ENCODE results near the gene COTL1. TPM values are rescaled to one million over a fixed set of nuclear protein-coding genes. Genes with fewer than 3 reads are reported as not detected.

COTL1 gene
- total and polyA plus RNA-seq, 9 of the 15 experiments (the other 6 are each of a cell fraction or from before 2014, with no cell fraction given) = 27.7 to 185 (median 72.5) TPM

DNA sequence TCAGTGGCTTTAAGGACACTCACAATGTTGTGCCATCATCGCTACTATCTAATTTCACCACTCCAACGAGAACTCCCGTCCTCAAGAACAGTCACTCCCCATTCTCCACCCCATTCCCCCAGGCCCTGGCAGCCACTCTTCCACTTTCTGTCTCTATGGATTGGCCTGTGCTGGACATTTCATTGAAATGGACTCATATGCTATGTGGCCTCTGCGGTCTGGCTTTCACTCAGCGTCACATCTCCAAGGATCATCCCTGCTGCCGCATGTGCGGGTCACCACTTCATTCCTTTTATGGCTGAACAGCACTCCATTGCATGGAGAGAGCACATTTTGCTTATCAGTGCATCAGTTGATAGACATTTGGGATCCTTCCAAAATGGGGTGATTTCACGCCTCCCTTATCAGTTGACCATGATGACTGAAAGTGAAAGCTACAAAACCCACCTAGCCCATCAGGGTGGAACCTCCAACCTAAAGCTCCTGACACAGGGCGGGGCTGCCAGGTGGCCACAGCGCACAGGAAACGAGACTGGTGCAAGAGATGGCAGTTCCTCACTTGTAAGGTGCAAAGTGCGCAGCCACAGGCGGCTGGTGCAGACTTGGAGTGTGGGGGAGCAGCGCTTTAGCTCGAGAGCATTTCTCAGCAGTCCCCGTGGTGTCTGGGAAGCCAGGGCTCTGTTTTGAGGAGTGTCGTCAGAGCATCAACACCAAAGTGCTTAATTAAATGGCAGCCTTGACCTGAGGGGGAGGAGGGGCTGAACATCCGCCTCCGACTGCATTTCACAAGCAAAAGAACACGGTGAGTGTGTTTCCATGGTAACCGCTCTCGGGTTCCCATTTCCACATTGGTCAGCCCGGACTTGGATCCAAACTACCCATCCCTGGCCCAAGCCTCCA, 23.8 kb downstream of the COTL1 start (continued):
- TF ChIP-seq, protein P1, sequence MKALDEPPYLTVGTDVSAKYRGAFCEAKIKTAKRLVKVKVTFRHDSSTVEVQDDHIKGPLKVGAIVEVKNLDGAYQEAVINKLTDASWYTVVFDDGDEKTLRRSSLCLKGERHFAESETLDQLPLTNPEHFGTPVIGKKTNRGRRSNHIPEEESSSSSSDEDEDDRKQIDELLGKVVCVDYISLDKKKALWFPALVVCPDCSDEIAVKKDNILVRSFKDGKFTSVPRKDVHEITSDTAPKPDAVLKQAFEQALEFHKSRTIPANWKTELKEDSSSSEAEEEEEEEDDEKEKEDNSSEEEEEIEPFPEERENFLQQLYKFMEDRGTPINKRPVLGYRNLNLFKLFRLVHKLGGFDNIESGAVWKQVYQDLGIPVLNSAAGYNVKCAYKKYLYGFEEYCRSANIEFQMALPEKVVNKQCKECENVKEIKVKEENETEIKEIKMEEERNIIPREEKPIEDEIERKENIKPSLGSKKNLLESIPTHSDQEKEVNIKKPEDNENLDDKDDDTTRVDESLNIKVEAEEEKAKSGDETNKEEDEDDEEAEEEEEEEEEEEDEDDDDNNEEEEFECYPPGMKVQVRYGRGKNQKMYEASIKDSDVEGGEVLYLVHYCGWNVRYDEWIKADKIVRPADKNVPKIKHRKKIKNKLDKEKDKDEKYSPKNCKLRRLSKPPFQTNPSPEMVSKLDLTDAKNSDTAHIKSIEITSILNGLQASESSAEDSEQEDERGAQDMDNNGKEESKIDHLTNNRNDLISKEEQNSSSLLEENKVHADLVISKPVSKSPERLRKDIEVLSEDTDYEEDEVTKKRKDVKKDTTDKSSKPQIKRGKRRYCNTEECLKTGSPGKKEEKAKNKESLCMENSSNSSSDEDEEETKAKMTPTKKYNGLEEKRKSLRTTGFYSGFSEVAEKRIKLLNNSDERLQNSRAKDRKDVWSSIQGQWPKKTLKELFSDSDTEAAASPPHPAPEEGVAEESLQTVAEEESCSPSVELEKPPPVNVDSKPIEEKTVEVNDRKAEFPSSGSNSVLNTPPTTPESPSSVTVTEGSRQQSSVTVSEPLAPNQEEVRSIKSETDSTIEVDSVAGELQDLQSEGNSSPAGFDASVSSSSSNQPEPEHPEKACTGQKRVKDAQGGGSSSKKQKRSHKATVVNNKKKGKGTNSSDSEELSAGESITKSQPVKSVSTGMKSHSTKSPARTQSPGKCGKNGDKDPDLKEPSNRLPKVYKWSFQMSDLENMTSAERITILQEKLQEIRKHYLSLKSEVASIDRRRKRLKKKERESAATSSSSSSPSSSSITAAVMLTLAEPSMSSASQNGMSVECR (CRISPR knock-in tag; IDR thresholded peaks at IDR 0.05) = peak; percentile 80; the same call in 1 of the 2 replicates
- TF ChIP-seq KDM5B (IDR thresholded peaks at IDR 0.05; ENCODE audit: insufficient replicate concordance, low read depth, low read length) (peak; percentile 20), BRD9 (IDR thresholded peaks at IDR 0.05; ENCODE audit: low read depth, partially characterized antibody) (peak; percentile 54), ILK (tag; IDR thresholded peaks at IDR 0.05; ENCODE audit: borderline replicate concordance, low read depth) (no peak), NCOA1 (IDR thresholded peaks at IDR 0.05; ENCODE audit: low read depth) (no peak; the same call in 1 of the 2 replicates), PHB (CRISPR knock-in tag; IDR thresholded peaks at IDR 0.05) (no peak), MXI1 (IDR thresholded peaks at IDR 0.05; ENCODE audit: low read depth, low read length) (no peak), NFE2L1 (tag; IDR thresholded peaks at IDR 0.05; ENCODE audit: borderline replicate concordance, low read depth) (no peak), PRMT5 (CRISPR knock-in tag; IDR thresholded peaks at IDR 0.05) (no peak), ZBED1 (IDR thresholded peaks at IDR 0.05) (0 out of 2 replicates have a peak, but pooled peaks have one; percentile 55), DDX20 (tag; IDR thresholded peaks at IDR 0.05; ENCODE audit: low read depth) (no peak), STAG1 (CRISPR knock-in tag; IDR thresholded peaks at IDR 0.05; ENCODE audit: borderline replicate concordance) (no peak), POU5F1 (IDR thresholded peaks at IDR 0.05; ENCODE audit: borderline replicate concordance, low read depth, low read length, partially characterized antibody) (no peak), FOXP1 (CRISPR knock-in tag; IDR thresholded peaks at IDR 0.05) (peak; percentile 91; the same call in 1 of the 2 replicates), ZNF165 (CRISPR knock-in tag; IDR thresholded peaks at IDR 0.05; ENCODE audit: borderline replicate concordance) (no peak)
- TF ChIP-seq, protein P2, sequence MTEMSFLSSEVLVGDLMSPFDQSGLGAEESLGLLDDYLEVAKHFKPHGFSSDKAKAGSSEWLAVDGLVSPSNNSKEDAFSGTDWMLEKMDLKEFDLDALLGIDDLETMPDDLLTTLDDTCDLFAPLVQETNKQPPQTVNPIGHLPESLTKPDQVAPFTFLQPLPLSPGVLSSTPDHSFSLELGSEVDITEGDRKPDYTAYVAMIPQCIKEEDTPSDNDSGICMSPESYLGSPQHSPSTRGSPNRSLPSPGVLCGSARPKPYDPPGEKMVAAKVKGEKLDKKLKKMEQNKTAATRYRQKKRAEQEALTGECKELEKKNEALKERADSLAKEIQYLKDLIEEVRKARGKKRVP (CRISPR knock-in tag; IDR thresholded peaks at IDR 0.05) = no peak
- TF ChIP-seq, protein P3, sequence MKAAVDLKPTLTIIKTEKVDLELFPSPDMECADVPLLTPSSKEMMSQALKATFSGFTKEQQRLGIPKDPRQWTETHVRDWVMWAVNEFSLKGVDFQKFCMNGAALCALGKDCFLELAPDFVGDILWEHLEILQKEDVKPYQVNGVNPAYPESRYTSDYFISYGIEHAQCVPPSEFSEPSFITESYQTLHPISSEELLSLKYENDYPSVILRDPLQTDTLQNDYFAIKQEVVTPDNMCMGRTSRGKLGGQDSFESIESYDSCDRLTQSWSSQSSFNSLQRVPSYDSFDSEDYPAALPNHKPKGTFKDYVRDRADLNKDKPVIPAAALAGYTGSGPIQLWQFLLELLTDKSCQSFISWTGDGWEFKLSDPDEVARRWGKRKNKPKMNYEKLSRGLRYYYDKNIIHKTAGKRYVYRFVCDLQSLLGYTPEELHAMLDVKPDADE (conservative IDR thresholded peaks at IDR 0.05; ENCODE audit: control insufficient read depth, low read depth, low read length) = peak; percentile 27; the same call in 1 of the 2 replicates
- TF ChIP-seq, protein P4, sequence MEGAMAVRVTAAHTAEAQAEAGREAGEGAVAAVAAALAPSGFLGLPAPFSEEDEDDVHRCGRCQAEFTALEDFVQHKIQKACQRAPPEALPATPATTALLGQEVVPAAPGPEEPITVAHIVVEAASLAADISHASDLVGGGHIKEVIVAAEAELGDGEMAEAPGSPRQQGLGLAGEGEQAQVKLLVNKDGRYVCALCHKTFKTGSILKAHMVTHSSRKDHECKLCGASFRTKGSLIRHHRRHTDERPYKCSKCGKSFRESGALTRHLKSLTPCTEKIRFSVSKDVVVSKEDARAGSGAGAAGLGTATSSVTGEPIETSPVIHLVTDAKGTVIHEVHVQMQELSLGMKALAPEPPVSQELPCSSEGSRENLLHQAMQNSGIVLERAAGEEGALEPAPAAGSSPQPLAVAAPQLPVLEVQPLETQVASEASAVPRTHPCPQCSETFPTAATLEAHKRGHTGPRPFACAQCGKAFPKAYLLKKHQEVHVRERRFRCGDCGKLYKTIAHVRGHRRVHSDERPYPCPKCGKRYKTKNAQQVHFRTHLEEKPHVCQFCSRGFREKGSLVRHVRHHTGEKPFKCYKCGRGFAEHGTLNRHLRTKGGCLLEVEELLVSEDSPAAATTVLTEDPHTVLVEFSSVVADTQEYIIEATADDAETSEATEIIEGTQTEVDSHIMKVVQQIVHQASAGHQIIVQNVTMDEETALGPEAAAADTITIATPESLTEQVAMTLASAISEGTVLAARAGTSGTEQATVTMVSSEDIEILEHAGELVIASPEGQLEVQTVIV (CRISPR knock-in tag; IDR thresholded peaks at IDR 0.05; ENCODE audit: borderline replicate concordance) = no peak

All from K562 (cell line).